K562 (cell line): ENCODE data around the gene CALML6. TPM values are rescaled to one million over a fixed set of nuclear protein-coding genes. Genes with fewer than 3 reads are reported as not detected.

Experiments
- ATAC-seq: fragments of 200-7000 bp; cut with Tn5 transposase; 3 replicates; pipeline ENCODE4 v1.9.1; 2020; ENCODE audit warnings: moderate library complexity
- BruUV-seq: library from RNA; stranded (reverse); fragments of 400-500 nt; replicated peaks from 2 replicates; lab custom pipeline; 2021; lab: Mats Ljungman, UMichigan
- CTCF ChIA-PET: fragments of 300-600 bp; formaldehyde crosslinking; extraction: SDS; loops from one replicate; lab custom pipeline; 2021; ENCODE audit warnings: low intra/inter-chr PET ratio; lab: Yijun Ruan, JAX
- POLR2A ChIA-PET: fragments of 300-600, 350-650 bp; sonication (Branson Sonifier 250); formaldehyde crosslinking; extraction: SDS; loops from one replicate; lab custom pipeline; 2021; ENCODE audit warnings: antibody characterized with exemption, inconsistent platforms; lab: Yijun Ruan, JAX
- DNase-seq, 4 experiments: peaks; one replicate each; pipeline versions ENCODE4 v3.0.0 to v3.0.0-alpha.2; 2011 to 2018; ENCODE audit warnings: low spot score in 3 of 4, mixed read lengths in 3 of 4; ENCODE audit errors: extremely low read depth in 1 of 4
- FAIRE-seq: peaks from 2 replicates; lab custom pipeline; 2011; peaks lifted over from hg19 to GRCh38; lab: Jason Lieb, UNC
- H2AFZ ChIP-seq: 2 replicates; pipeline ENCODE4 v1.6.0; 2011; ENCODE audit warnings: low read depth, low read length, control low read depth, inconsistent platforms
- H3K27ac ChIP-seq: fragments of 200-600 bp; 3 replicates; pipeline ENCODE4 v1.8.0; 2011; ENCODE audit warnings: low read depth, mild to moderate bottlenecking, control low read depth, inconsistent platforms, low read length, moderate library complexity, mixed read lengths; ENCODE audit errors: extremely low read depth
- H3K27me3 ChIP-seq, 2 experiments: fragments of 300-600 bp in 1 of 2; 2 replicates in 1 of 2; 3 replicates in 1 of 2; pipeline versions ENCODE4 v1.6.0 to v1.8.0; 2011; ENCODE audit warnings: inconsistent platforms in 2 of 2, low read length in 2 of 2, mild to moderate bottlenecking in 1 of 2, mixed read lengths in 1 of 2, moderate library complexity in 1 of 2; ENCODE audit not compliant: control insufficient read depth in 2 of 2, insufficient read depth in 2 of 2
- H3K36me3 ChIP-seq: fragments of 300-600 bp; 3 replicates; pipeline ENCODE4 v1.8.0; 2011; ENCODE audit warnings: mild to moderate bottlenecking, low read length, inconsistent platforms; ENCODE audit not compliant: control insufficient read depth, insufficient read depth
- H3K4me1 ChIP-seq, 2 experiments: fragments of 200-600 bp in 1 of 2; replicated peaks in 1 of 2; 2 replicates in 1 of 2; 3 replicates in 1 of 2; pipeline versions ENCODE4 v1.5.1 to v1.8.0; 2011; ENCODE audit warnings: inconsistent platforms in 2 of 2, low read length in 2 of 2, mild to moderate bottlenecking in 1 of 2, mixed read lengths in 1 of 2, moderate library complexity in 1 of 2; ENCODE audit not compliant: control insufficient read depth in 2 of 2, insufficient read depth in 2 of 2
- H3K4me2 ChIP-seq: 2 replicates; pipeline ENCODE4 v1.6.1; 2011; ENCODE audit warnings: low read length, control low read depth, inconsistent platforms, mixed read lengths; ENCODE audit not compliant: insufficient read depth
- H3K4me3 ChIP-seq: fragments of 200-600 bp; sonication (generic), shearing (Covaris generic); 2 replicates; pipeline ENCODE4 v1.5.1; 2016; ENCODE audit warnings: control low read depth, inconsistent platforms
- H3K79me2 ChIP-seq: fragments of 200-600 bp; 3 replicates; pipeline ENCODE4 v1.8.0; 2011; ENCODE audit warnings: low read length, inconsistent platforms; ENCODE audit not compliant: control insufficient read depth, insufficient read depth
- H3K9ac ChIP-seq, 2 experiments: 2 replicates each; pipeline versions ENCODE4 v1.6.0 to v1.6.1; 2011; ENCODE audit warnings: low read depth in 2 of 2, low read length in 2 of 2, control low read depth in 1 of 2, inconsistent platforms in 1 of 2, mild to moderate bottlenecking in 1 of 2, mixed read lengths in 1 of 2; ENCODE audit not compliant: insufficient read depth in 1 of 2
- H3K9me1 ChIP-seq: one replicate; pipeline ENCODE4 v1.6.0; 2011; ENCODE audit warnings: inconsistent platforms, mild to moderate bottlenecking, low read length, moderate library complexity; ENCODE audit not compliant: control insufficient read depth, insufficient read depth
- H3K9me3 ChIP-seq: replicated peaks from 2 replicates; pipeline ENCODE4 v1.5.1; 2011; ENCODE audit warnings: low read depth, low read length, inconsistent platforms; ENCODE audit not compliant: control insufficient read depth, insufficient read depth
- H4K20me1 ChIP-seq: replicated peaks from 2 replicates; pipeline ENCODE4 v1.6.1; 2011; ENCODE audit warnings: low read length, inconsistent platforms, mixed read lengths; ENCODE audit not compliant: control insufficient read depth, insufficient read depth
- MEIS2 ChIP-seq: fragments of 450-650 bp; IDR thresholded peaks from 2 replicates; pipeline ENCODE4 v1.6.1; 2014; ENCODE audit warnings: mild to moderate bottlenecking; ENCODE audit not compliant: partially characterized antibody
- NFE2L1 ChIP-seq: fragments of 450-650 bp; IDR thresholded peaks from 2 replicates; pipeline ENCODE4 v1.6.1; 2016; ENCODE audit warnings: missing genetic modification characterization, low read depth, mild to moderate bottlenecking, missing compliant biosample characterization, moderate library complexity, borderline replicate concordance
- NR3C1 ChIP-seq: sonication (generic); formaldehyde crosslinking; IDR thresholded peaks from 2 replicates; pipeline ENCODE4 v1.8.1; 2022; ENCODE audit warnings: missing genetic modification reagents
- TBP ChIP-seq: optimal IDR thresholded peaks from 2 replicates; pipeline ENCODE3; 2011; ENCODE audit warnings: low read depth, low read length, improper control_type of control experiment
- WGBS: fragments of 100-300 bp; shearing (Covaris generic); methylation state at CpG from one replicate; pipeline ENCODE4 v1.1.6; 2016; ENCODE audit warnings: low coverage, mixed read lengths; ENCODE audit not compliant: insufficient coverage; ENCODE audit errors: missing lambda C conversion rate; 5-methylcytosine and 5-hydroxymethylcytosine counted together
- in situ Hi-C: fragments of 300-500 bp; cut with MboI; formaldehyde crosslinking; loops from 4 replicates; pipeline ENCODE4 v1.15.0; 2018; ENCODE audit warnings: inconsistent platforms, mixed read lengths
- intact Hi-C: fragments of 100-400 bp; cut with micrococcal nuclease; formaldehyde crosslinking; loops from 2 replicates; pipeline ENCODE4 v1.14.2; 2022
- polyA plus RNA-seq, 8 experiments: library from polyadenylated mRNA; depleted of rRNA in 4 of 8; stranded (reverse) in 5 of 8; unstranded in 3 of 8; fragments of >200 nt; fragmentation: Nextera tagmentation in 2 of 8; fragmentation: Illumina TruSeq in 1 of 8; extraction: Ambion mirVana in 2 of 8; extraction: Trizol in 1 of 8; gene quantifications; 2 replicates each; pipeline versions ENCODE4 v1.2.1 to v1.2.3, GENCODE V29; 2011 to 2014; ENCODE audit warnings: inconsistent platforms in 1 of 8, missing spikeins in 1 of 8
- total RNA-seq, 7 experiments: library from RNA; depleted of rRNA in 6 of 7; stranded (reverse); fragments of >200 nt in 6 of 7; fragmentation: Illumina TruSeq in 2 of 7; extraction: Trizol in 2 of 7; gene quantifications; 2 replicates each; pipeline versions ENCODE4 v1.2.1 to v1.2.3, GENCODE V29; 2011 to 2021; ENCODE audit warnings: low replicate concordance in 1 of 7

CALML6 gene
- total and polyA plus RNA-seq, 9 of the 15 experiments (the other 6 are each of a cell fraction or from before 2014, with no cell fraction given): 0.14 TPM; not detected in 8

DNA sequence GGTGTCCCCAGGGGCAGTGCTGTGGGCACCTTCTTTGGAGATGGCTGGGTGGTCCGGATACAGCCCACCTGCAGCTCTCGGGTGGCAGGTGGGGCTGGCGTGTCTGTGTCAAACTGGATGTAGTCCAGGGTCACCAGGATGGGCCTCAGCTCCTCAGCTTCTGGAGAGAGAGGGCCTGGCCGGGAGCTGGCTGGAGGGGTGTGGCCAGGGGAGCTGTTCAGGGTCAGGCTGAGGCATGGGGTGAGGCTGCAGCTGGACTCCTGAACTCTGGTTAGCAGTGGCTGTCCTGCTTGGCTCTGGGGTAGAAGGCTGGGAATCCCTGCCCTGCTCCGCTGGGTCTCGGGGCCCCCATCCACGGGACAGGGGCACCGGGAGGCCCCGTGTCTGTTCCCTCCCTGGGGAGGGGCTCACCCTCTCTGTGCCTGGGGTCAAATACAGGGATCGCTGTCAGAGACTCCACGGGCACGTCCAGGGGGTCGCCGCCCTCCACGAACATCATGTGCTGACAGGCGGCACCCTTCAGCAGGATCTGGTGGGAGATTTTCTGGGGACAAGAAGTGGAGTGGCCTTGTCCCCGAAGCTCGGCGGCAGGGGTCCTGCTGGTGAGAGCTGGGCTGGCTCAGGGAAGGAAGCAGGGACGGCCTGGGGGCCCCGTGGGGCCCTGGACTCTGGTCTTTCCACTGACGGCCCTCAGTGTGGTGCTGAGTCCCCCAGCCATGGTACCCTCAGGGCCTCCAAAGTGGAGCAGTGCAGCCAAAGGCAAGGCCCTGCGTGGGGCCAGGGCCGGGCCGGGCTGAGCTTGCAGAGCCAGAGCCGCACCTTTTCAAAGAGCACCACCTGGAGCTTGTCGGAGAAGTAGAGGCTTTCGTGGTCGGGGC, 8.1 kb downstream of the CALML6 start:
- Histone ChIP-seq H3K4me3 (no peak overlapping the region), H4K20me1 (peaks cover 8% of the 10 kb centered on the region), H3K27me3 (peaks cover 19 to 49% of the 10 kb centered on the region in 2 experiments; a peak in 4 of 5 replicates), H3K4me1 (peaks cover 8 to 91% of the 10 kb centered on the region in 2 experiments; a peak in 4 of 5 replicates), H3K9me3 (no peaks in the 10 kb centered on the region), H3K9ac (peak overlapping the region in 1 of 2 experiments; percentile 69; a peak in 2 of 4 replicates), H3K9me1 (no peaks in the 10 kb centered on the region), H3K36me3 (no peaks in the 10 kb centered on the region), H3K4me2 (no peak overlapping the region), H3K27ac (no peak overlapping the region), H2AFZ (no peak overlapping the region), H3K79me2 (no peaks in the 10 kb centered on the region)
- FAIRE-seq (peak; percentile 69), ATAC-seq (no peak), DNase-seq (peak; percentile 43 to 61 (median 51))
- CTCF ChIA-PET: no interaction called here
- BruUV-seq: no TSS peak
- intact Hi-C loops: no loop called here
- POLR2A ChIA-PET: interaction anchor here (0.6 to 1.8 kb wide), 5 partner anchors 13 to 264 kb away, joined by 3 to 9 read pairs (median 3); no protein-coding TSS in a partner anchor
- WGBS: 12% methylated on average over 28 of the region's 29 CpGs
- TF ChIP-seq NFE2L1 (tag) (no peak), TBP (peak; percentile 21)
- in situ Hi-C loops: no loop called here

DNA sequence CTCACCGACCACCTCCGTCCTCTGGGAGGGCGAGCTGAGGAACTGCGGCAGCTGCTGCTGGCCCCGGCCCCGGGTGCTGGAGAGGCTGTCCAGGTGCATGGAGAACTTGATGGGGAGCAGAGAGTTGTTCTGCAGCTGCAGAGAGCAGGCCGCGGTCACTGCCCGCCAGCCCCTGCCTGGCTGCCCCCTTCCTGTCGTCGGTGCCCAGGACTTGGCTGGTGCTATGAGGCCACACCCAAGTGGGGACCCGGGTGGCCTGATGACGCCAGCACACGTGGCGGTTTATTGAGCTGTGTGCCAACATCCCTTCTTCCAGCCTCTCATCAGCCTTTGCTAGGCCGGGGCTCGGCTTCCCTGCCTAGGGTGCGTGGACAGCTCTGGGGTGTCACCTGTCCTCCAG, 9.3 kb downstream of the CALML6 start:
- Histone ChIP-seq H3K9ac (no peak overlapping the region), H3K27me3 (peaks cover 19 to 57% of the 10 kb centered on the region in 2 experiments; a peak in 4 of 5 replicates), H3K4me2 (no peak overlapping the region), H3K27ac (no peak overlapping the region), H3K4me1 (peaks cover 2 to 88% of the 10 kb centered on the region in 2 experiments; a peak in 2 of 5 replicates), H3K4me3 (no peak overlapping the region), H3K9me1 (no peaks in the 10 kb centered on the region), H3K36me3 (no peaks in the 10 kb centered on the region), H2AFZ (no peak overlapping the region), H3K9me3 (no peaks in the 10 kb centered on the region), H3K79me2 (no peaks in the 10 kb centered on the region), H4K20me1 (peaks cover 8% of the 10 kb centered on the region)
- no peak for FAIRE-seq
- POLR2A ChIA-PET: interaction anchor here (0.9 to 1.8 kb wide), 3 partner anchors 14 to 23 kb away, joined by 3 to 9 read pairs (median 4); no protein-coding TSS in a partner anchor
- BruUV-seq: no TSS peak
- no peak for ATAC-seq
- intact Hi-C loops (no loop called here), in situ Hi-C loops (no loop called here)
- TF ChIP-seq MEIS2 (no peak), NR3C1 (CRISPR knock-in tag) (0 out of 2 replicates have a peak, but pooled peaks have one; percentile 38)
- DNase-seq: no peak
- WGBS: 7% methylated on average over 18 of the region's 18 CpGs
- CTCF ChIA-PET: no interaction called here
